ENCODE results near the gene CYP4F22.
"Not testable (repeated sequence)": the region's sequence is repeated elsewhere in the genome, so short reads cannot be mapped to it uniquely, and the experiment has no call there.

CYP4F22 gene

DNA sequence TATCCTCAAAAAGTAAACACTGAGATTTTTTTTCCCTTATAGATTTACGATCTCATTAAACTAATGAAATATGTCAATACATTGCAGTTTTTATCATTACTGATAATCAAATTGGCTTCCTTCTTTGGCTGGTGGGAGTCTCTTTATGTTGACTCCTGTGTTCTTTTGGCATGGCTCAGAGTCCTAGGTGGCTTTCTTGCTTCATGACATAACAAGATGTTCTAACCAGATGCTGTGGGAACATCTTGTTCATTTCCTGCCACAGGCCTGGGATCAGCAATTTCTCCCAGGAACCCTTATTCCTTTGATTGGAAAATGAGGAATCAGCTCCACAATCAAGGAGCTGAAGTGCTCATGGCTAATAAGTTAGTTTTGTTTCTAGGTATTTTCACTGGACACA, 13.2 kb upstream of the CYP4F22 start:
- DNase-seq (ENCODE audit: low read depth) = no peak

DNA sequence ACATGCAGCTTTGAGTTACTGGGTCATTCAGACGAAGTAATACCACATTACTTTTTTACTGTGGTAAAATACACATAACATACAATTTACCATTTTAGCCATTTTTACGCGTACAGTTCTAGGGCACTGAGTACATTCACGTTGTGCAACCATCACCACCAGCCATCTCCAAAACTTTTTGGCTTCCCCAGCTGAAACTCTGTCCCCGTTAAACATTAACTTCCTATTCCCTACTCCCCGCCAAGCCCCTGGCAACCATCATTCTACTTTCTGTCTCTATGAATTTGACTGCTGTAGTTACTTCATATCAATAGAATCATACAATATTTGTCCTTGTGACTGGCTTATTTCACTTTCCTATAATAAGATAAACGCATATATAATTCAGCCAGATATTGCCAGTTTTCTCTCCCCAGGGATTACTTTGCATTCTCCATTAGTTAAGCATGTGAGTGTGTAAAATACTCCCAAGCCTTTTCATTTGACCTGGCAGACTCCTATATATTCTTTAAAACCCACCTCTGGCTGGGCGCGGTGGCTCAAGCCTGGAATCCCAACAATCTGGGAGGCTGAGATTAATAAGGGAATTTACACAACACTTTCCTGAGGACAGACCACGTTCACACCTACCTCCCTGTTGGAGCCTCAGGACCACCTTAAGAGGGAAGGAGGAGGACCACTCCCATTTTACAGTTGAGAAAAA, 10.0 kb upstream of the CYP4F22 start:
- DNase-seq (ENCODE audit: low read depth) = no peak

- no peak for DNase-seq (ENCODE audit: low read depth)
These were observed 9.4 kb upstream of the CYP4F22 start for GRCh38 chr19:15498910-15499309.

GRCh38 chr19:15501596-15501995, 6.7 kb upstream of the CYP4F22 start:
- no peak for DNase-seq (ENCODE audit: low read depth)

GRCh38 chr19:15502264-15502663, 6.1 kb upstream of the CYP4F22 start:
- DNase-seq (ENCODE audit: low read depth) = no peak

GRCh38 chr19:15506074-15506571, 2.2 kb upstream of the CYP4F22 start:
- no peak for DNase-seq (ENCODE audit: low read depth)

DNA sequence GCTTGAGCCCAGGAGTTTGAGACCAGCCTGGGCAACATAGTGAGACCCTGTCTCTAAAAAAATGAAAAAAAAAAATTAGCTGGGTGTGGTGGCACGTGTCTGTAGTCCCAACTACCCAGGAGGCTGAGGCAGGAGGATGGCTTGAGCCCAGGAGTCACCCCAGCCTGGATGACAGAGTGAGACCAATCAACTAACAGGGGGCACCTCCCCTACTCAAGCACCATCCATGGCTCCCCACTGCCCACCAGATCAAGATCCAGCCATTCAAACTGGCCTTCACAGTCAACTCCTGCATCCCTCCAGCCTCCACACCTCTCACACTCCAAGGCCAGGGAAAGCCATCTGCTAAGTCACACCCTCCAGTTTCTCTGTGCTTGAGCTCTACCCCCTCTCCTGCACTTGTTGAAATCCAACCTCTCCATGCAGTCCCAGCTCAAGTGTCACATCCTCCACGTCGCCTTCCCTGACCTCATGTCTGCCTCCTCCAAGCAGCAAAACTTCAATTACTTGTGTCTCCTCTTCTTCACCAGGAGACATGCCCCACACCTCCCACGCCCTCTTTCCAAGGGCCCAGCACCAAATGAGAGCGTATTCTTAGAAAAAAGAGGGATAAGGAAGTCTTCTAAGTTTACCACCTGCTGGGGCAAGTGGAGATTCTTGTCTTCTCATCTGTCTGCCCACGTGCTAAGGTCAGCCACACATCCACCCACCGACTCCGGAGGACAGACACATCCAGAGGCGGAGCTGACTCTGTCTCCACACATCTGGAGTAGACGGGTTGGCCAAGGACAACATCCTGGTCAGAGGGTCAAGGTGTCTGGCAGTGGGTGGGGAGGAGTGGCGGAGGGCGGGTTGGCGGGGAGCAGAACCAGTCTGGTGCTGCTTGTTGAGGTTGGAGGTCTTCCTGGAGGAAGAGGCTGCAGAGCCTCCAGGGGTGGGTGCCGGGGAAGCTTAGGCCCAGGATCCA, 974 bp upstream of the CYP4F22 start:
- no peak for DNase-seq (ENCODE audit: low read depth)

- no peak for DNase-seq (ENCODE audit: low read depth)
These were observed 3.5 kb downstream of the CYP4F22 start for GRCh38 chr19:15511671-15512424.

DNA sequence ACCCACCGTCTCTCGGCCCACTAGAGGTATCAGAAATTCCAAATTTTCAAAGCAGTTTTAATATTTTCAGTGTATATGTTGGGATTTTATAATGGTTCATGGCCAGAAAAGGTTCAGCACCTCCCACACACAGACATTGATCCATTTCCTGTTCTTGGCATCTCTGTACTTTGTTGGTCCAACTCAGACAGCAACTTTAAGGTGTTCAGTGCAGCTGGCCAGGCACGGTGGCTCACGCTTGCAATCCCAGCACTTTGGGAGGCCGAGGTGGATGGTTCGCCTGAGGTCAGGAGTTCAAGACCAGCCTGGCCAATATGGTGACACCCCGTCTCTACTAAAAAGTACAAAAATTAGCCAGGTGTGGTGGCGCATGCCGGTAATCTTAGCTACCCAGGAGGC, 6.9 kb downstream of the CYP4F22 start:
- not testable (repeated sequence) for DNase-seq (ENCODE audit: low read depth)

DNA sequence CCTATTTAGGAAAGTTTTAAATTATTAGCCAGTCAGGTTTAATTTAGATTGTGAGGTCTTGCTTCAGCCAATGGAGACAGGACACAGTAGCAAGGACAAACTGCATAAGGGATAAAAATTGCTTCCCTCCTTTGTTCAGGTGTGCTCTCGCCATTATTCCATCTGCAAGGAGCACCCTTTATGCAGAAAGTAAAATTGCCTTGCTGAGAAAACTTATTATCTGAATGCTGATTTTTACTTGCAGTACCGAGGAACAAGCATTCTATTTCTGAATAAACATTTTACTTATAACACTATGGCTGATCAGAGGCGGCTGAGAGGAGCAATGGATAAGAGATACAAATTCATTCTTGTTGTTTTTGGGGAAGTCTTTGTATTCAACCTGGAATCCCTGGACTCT, 8.0 kb downstream of the CYP4F22 start:
- DNase-seq (ENCODE audit: low read depth) = no peak

GRCh38 chr19:15517778-15518177, 9.5 kb downstream of the CYP4F22 start:
- no peak for DNase-seq (ENCODE audit: low read depth)

DNA sequence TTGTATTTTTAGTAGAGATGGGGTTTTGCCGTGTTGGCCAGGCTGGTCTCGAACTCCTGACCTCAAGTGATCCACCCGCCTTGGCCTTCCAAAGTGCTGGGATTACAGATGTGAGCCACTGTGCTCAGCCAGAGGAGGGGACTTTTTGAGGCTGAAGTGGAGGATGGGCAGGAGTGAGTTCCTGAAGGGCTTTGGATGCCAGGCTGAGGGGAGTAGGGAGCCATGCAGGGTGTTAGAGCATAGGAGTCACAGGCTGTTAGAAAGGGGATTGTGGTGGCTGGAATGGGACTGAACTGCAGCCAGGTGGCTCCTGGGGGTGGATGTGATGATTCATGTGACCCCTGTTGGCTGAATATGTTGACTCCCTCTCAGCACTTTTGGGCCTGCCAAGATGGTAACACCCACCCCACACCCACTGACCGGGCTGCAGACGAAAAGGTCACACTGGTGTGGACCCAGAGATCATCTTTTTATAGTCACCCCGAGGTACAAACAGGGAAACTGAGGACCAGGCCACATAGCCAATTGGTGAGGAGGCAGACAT, 11.2 kb downstream of the CYP4F22 start:
- DNase-seq (ENCODE audit: low read depth) = no peak

- no peak for DNase-seq (ENCODE audit: low read depth)
These were observed 16.5 kb downstream of the CYP4F22 start for GRCh38 chr19:15524781-15525180.

GRCh38 chr19:15525291-15525690, 17.0 kb downstream of the CYP4F22 start:
- no peak for DNase-seq (ENCODE audit: low read depth)

DNA sequence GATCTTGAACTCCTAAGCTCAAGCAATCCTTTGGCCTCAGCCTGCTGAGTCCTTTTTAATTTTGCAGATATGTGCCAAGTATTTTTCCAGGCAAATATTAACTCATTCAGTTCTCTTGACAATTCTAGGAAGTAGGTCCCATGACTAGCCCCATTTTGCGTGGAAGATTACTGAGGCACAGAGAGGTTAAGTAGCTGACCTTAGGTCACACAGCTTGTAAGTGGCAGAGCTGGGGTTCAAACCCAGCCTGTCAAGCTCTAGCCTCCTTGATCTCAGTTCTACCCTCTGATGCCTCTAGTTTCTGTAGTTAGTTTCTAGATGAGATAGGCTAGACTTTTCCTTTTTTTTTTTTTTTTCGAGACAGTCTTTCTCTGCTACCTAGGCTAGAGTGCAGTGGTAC, 18.1 kb downstream of the CYP4F22 start:
- no peak for DNase-seq (ENCODE audit: low read depth)

DNA sequence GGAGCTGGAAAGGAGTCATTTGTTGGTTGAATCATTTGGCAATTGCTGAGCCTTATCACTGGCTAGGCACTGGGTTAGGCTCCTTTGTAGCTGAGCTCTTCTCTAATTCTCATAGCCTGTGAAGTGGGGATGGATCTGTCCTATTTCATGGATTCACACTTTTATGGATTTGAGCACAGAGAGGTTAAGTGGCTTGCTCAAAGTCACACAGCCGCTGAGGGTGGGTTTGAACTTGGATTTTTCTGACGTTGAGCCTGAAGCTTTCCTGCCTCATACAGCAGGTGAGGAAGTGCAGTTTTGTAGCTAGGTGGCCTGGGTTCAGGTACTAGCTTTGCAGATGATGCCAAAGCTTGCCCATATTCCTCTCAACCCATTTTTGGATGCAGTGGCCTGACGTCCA, 19.4 kb downstream of the CYP4F22 start:
- DNase-seq (ENCODE audit: low read depth) = no peak

DNA sequence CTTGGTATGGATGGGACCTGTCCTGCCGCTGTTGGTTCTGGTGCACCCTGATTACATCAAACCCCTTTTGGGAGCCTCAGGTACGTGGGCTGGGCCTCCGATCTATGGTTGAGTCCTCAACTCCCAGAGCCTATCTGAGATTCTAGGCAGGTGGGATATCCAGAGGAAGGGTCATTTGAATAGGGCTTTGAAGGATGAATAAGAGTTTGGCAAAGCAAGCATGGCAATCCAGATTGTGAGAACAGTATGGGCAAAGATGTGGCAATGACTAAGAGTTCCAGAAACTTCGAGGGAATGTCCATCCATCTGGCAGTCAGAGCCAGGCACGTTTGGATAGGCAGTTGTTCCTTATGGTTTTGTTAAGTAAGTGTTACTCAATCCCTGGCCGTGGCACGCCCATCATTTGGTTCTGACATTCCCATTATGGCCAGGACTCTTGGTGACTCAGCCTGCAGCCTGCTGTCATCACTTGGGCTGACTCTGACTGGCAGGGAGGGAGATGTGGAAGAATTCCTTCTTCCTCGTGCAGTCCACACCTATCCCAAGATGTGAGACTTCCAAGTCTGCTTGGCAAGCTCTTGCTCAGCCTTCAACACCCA, 21.5 kb downstream of the CYP4F22 start:
- peak; percentile 50 for DNase-seq (ENCODE audit: low read depth)

GRCh38 chr19:15532779-15533521, 24.6 kb downstream of the CYP4F22 start:
- DNase-seq (ENCODE audit: low read depth) = no peak

- DNase-seq (ENCODE audit: low read depth) = not testable (repeated sequence)
These were observed 25.2 kb downstream of the CYP4F22 start for GRCh38 chr19:15533522-15533830.

DNA sequence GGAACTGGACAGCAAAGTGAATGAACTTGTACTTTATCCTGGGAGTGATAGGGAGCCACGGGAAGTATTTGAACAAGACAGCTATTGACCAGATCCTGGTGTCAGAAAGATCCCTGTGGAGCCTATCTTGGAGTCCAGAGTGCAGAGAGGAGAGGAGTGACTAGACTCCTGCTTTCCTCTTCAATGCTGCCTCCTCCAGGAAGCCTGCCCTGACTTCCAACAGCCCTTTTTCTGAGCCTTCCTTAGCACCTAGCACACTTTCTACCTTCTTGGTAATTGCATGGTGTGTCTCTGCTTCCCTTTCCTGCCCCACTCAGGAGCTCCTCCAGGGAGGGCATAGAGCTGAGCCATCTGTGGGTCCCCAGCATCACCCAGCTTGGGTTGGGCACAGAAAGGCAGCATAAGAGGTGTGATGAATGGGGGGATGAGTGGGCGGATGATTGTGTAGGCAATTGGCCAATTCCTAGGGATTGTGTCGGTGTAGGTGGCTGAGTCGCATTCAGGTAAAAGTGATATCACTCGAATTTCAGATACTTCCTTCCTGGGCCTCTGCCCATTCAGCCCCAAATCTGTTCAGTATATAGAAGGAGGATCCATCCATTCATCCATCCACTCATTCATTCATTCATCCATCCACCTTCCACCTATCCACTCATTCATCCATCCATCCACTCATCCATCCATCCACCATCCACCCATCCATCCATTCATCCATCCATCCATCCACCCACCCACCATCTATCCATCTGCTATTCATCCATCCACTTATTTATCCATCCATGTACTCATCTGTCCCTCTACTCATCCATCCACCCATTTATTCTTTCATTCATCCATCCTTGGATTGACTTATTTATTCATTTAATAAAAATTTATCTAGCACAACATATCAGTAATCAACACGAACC, 26.9 kb downstream of the CYP4F22 start:
- DNase-seq (ENCODE audit: low read depth) = no peak

Data from HS-5 (cell line).